HG03097 (cell line): ENCODE measurements around the gene PTPN13.
"Not testable (repeated sequence)": the region's sequence is repeated elsewhere in the genome, so short reads cannot be mapped to it uniquely, and the experiment has no call there.

ENCODE experiments used
- ATAC-seq: cut with Tn5 transposase; IDR thresholded peaks from one replicate; pipeline ENCODE4 v1.9.1; 2021; ENCODE audit not compliant: unreplicated experiment, low FRiP score

PTPN13 gene

DNA sequence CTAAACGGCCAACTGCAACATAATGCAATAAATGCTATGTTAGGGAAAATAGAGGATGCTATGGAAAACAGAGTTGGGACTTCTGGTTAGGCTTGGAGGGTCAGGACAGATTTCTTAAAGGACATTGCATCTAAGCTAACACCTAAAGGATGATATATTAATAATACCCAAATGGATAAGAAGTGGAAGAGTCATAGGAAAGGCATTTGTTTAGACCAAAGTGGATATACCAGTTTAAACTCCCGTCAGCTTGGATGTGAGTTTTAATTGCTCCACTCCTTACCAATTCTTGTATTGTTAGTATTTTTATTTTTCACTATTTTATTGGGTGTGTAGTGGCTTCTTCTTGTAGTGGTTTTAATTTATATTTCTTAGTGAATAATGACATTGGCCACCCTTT lies 93.9 kb downstream of the PTPN13 start:
- no peak for ATAC-seq

DNA sequence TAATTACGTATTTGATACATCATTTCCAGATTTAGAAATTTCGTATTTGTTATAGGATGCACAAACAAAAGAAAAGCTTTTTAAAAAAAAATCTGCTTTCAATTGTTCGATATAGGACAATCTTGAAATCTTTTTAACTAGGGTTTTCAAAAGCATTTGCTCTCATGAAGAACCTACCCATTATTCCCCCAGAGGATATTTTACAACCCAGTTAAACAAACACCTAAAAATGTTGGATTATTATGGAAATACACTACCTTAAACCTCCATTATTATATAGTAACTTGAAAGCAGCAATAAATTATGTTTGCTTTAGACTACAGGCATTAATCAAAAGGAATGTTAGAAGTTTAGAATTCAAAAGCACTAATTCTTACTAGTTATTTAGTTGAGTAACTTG lies 110.5 kb downstream of the PTPN13 start:
- ATAC-seq, result no peak

DNA sequence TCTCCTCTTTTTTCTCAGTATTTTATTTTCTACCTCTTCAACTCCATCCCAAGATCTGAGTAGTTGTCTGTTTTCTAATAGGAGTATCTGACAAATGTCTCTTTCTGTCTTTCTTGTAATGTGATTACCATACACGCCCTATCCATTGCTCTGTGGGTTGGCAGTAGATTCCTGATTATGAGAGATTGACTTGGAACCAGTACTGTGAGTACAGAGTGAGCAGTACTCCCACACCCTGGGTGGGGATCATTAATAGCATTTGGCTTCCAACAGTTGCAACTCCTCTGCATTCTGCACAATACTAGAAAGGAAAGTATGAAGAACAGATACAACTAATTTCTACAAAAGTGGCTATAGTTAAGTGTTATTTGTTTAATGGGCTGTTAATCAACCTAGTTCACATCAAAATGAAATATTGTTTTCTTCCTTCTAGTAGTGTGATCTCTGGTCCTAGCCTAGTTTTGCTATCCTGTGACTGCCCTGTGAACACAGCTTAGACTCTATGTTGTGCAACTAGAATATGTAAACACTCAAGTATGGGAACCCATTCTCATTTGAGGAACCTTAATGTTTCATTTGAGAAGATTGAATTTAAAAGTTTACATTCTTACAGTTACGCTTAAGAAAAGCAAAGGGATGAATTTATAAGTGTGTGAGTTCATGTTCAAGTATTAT lies 112.9 kb downstream of the PTPN13 start:
- no peak for ATAC-seq

DNA sequence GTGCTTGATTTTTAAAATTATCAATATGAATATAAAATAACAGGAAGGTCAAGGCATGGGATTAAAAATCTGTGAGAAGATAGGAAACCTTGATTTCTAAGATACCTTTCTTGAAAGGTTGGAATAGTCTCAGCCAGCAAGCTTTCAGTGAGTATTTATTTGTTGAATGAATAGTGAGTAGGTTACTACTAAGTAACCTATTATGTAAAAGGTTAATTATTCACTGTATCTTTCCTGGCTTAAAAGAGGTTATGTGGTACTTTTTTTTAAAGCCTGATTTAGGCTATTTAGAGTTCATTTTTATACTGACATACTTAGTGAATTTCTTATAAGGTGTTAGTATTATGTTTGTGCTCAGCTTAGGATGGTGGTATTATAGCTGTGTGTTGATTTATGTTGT lies 123.5 kb downstream of the PTPN13 start:
- peak; percentile 77 for ATAC-seq

DNA sequence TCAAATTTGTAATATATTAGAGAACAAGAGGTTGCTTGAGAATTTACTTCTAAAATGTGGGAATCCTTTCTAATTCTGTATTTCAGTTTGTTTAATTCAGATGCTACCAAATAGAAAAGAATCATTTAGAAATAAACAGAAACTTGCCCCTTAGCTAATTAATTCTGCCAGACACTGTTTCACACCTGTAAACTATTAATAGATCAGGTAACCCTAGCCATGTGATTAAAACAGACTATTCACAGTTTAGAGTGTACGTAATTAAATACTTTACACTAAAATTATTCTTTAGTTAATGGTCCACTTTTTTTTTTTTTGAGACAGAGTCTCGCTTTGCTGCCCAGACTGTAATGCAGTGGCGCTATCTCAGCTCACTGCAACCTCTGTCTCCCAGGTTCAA lies 124.0 kb downstream of the PTPN13 start:
- no peak for ATAC-seq

DNA sequence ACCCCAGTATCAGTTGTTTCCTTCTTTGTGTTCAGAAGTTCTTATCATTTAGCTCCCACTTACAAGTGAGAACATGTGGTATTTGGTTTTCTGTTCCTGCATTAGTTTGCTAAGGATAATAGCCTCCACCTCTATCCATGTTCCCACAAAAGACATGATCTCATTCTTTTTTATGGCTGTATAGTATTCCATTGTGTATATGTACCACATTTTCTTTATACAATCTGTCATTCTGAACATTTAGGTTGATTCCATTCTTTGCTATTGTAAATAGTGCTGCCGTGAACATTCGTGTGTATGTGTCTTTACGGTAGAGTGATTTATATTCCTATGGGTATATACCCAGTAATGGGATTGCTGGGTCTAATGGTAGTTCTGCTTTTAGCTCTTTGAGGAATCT lies 125.0 kb downstream of the PTPN13 start:
- ATAC-seq, result not testable (repeated sequence)

DNA sequence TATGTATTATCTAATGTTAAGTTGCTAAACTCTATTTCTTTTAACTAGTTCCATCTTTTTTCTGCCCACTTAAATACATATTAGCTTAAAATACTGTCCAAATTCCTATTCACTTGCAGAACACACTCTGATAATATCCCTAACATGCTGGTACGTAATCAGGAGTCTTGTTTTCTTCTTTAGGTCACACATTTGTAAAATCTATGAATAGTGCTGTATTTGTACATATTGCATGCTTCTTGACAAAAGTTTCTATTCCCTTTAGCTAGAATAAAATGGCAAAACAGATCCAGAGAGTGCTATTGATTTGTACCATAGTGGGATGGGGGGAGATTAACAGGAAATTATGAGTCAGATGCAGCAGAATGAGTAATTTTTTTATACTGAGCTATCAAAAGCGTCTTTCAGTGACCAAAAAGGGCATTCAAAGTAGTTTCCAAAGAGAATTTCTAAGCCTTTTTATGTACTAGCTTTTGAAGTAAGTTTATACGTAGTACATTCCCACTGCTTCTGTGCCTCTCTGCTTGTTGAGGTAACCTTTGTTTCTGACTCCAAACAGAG lies 126.5 kb downstream of the PTPN13 start:
- no peak for ATAC-seq

DNA sequence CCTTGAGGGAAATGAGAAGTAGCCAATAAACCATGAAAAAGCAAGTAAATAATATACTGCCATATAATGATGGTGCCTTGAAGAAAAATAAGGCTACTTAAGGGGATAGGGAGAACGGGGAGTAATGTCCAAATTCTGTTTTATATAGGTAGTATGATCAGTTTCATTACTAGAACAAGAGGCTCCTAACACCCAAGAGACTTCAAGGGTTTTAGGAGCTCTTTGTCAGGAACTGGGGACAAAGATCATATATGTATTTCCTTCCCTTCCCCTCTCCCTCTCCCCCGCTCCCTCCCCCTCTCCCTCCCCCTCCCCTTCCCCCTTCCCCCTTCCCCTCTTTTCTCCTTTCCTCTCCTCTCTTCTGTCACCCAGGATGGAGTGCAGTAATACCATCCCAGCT lies 127.3 kb downstream of the PTPN13 start:
- ATAC-seq, result no peak

DNA sequence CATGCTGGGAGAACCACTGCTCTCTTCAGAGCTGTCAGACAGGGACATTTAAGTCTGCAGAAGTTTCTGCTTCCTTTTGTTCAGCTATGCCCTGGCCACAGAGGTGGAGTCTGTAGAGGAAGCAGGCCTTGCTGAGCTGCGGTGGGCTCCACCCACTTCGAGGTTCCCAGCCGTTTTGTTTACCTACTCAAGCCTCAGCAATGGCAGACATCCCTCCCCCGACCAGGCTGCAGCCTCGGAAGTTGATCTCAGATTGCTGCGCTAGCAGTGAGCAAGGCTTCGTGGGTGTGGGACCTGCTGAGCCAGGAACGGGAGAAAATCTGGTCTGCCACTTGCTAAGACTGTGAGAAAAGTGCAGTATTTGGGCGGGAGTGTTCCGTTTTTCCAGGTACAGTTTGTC lies 136.2 kb downstream of the PTPN13 start:
- no peak for ATAC-seq

DNA sequence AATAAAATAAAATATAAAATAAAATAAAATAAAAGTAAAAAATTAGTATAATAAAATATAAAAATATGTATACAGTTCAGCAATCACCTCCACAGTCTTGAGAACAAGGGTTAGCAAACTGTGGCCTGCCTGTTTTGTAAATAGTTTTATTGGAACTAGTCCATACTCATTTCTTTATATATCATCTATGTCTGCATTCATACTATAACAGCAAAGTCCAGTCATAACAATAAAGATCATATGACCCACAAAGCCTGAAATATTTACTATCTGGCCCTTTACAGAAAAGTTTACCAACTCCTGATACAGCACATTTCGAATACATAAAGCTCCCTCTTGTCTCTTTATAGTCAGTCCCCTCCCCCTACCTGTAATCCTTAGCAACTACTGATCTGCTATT lies 143.1 kb downstream of the PTPN13 start:
- ATAC-seq, result no peak

DNA sequence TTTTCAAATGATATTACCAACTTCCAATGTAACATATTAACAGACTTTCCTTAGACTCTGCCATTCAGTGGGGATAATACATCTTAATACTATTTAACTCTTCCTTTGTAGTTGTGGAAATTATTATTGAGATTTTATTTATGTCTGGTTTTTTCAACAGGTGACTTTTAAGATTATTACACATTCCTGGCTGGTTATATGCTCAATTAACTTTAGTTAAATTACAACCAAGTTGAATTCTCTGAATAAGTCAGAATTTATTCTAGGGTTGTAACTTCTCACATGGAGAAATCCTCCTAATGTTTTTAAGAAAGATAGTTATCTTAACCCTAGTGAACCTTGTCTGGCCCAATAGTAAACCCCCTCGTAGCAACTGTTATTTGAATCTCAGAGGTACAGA lies 147.7 kb downstream of the PTPN13 start:
- ATAC-seq, result no peak

DNA sequence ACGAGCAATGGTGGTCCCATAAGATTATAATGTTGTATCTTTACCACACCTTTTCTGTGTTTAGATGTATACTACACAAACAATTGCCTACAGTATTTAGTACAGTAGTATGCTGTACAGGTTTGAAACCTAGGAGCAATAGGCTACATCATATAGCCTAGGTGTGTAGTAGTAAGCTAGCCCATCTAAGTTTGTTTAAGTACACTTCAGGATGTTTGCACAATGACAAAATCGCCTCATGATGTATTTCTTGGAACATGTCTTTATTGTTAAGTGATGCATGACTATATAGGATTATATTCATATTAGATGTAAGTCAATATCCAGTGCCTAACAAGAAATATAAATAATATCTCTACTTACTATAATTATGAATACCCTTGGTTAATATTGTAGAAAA lies 150.5 kb downstream of the PTPN13 start:
- ATAC-seq, result no peak

DNA sequence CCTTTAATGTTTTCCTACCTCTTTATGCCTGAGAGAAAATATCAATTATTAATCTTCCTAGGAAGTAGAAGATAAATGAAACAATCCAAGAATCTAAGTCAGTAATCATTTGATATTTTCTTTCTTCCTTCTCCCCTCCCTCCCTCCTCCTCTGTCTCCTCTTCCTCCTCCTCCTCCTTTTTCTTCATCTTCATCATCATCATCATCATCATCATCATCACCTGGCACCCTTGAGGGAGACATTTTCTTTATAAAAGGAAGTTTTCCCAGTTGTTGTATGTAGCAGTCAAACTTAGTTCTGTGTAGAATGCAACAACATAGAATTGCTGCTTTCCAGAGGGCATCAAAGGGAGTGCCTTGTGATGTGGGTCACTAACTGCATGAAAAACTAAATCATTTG lies 155.0 kb downstream of the PTPN13 start:
- ATAC-seq, result no peak

DNA sequence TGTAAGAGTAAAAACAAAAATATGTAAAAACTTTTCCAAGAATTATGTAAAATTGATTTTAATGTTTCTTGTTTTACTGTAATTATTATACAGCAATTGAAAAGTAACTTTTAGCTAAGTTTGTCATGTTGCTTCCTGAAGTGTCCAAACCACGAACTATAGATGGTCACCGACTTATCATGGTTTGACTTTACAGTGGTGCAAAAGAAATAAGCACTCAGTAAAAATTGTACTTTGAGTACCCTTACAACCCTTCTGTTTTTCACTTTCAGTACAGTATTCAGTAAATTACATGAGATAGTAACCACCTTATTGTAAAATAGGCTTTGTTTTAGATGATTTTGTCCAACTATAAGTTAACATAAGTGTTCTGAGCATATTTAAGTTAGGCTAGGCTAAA lies 161.3 kb downstream of the PTPN13 start:
- ATAC-seq, result no peak

DNA sequence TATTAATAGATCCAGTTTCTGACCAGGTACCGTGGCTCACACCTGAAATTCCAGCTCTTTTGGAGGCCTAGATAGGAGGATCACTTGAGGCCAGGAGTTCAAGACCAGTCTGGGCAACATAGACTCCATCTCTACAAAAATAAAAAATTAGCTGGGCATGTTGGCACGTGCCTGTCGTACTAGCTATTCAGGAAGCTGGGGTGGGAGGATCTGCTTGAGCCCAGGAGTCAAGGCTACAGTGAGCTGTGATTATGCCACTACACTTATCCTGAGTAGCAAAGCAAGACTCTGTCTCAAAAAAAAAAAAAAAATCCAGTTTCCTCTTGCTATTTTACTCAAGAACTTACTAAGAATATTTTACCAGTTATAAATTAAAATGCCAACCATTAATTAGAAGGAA lies 163.4 kb downstream of the PTPN13 start:
- ATAC-seq, result no peak

DNA sequence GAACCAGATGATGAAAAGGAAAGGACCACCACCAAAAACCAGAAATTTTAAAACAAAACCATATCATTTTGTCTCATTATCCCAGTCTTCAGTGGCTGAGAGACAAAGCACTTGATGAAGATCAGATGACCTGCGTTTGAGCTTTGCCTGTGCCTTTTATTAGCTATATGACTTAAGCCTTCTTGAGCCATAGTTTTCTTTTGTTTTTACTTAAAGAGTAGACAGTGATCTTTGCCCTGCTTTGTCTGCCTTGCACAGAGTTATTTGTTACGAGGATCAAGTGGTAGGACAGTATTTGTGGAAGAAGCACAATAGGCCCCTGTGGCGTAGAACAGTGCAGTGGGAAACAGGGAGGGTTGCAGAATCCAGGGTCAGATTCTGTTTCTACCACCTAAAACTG lies 165.2 kb downstream of the PTPN13 start:
- ATAC-seq, result no peak

DNA sequence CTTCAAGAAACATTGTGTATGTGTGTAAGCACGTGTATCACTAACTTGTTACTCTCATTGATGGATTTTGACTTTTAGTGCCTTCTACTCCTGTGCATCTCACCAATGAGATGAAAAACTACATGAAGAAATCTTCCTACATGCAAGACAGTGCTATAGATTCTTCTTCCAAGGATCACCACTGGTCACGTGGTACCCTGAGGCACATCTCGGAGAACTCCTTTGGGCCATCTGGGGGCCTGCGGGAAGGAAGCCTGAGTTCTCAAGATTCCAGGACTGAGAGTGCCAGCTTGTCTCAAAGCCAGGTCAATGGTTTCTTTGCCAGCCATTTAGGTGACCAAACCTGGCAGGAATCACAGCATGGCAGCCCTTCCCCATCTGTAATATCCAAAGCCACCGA lies 168.5 kb downstream of the PTPN13 start:
- ATAC-seq, result no peak

DNA sequence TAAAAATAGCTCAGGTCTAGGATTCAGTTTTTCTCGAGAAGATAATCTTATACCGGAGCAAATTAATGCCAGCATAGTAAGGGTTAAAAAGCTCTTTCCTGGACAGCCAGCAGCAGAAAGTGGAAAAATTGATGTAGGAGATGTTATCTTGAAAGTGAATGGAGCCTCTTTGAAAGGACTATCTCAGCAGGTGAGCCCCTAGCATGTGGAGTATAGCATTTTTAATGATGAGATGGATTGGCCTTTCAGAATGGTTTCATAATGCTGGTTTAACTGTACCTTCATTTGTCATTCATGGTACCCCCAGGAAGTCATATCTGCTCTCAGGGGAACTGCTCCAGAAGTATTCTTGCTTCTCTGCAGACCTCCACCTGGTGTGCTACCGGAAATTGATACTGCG lies 175.7 kb downstream of the PTPN13 start:
- ATAC-seq, result no peak

DNA sequence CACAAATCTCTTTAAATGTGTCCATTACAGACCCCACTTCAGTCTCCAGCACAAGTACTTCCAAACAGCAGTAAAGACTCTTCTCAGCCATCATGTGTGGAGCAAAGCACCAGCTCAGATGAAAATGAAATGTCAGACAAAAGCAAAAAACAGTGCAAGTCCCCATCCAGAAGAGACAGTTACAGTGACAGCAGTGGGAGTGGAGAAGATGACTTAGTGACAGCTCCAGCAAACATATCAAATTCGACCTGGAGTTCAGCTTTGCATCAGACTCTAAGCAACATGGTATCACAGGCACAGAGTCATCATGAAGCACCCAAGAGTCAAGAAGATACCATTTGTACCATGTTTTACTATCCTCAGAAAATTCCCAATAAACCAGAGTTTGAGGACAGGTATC lies 177.0 kb downstream of the PTPN13 start:
- no peak for ATAC-seq

DNA sequence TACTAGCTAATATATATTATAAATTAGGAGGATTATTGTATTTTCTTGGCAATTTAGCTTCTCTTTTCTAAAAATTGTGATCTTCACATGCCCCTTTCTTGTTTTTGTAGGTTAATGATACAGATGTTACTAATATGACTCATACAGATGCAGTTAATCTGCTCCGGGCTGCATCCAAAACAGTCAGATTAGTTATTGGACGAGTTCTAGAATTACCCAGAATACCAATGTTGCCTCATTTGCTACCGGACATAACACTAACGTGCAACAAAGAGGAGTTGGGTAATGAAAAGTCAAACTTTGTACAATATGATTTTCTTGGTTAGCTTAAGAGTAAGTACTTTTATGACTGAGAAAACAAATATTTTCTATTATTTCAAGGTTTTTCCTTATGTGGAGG lies 180.9 kb downstream of the PTPN13 start:
- no peak for ATAC-seq

DNA sequence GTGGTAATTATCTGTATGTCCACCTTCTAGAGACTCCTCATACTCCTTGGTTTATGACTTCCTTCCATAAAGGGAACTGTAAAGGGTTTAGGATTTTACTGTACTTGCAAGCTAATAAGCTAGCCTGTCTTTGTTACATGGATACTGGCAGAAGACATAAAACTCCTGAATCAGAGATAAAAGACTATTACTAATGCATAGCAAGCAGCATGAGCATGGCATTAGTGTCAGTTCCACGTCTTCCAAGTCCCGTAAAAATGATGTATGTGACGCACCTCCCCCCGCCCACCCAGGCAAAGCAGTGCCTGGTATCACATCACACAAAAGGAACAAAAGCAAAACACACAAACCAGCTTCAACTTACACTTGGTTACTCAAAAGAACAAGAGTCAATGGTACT lies 184.1 kb downstream of the PTPN13 start:
- ATAC-seq, result no peak

DNA sequence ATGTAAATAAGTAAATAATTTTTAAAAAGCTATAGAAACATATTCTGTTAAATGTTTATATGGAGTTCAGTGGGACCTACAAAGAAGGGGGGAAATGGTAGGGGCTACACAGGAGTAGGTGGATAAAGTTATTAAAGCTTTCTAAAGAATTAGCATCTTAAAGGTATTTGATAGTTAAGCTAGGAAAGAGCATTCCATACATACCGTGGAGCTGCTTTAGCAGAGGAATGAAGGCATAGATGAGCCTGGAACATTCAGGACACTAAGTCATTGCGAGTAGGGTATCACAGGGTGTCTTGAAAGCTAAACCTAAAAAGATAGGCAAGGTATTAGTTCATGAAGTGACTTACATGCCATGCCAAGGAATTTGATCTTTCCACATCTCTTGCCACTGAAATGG lies 194.7 kb downstream of the PTPN13 start:
- no peak for ATAC-seq

DNA sequence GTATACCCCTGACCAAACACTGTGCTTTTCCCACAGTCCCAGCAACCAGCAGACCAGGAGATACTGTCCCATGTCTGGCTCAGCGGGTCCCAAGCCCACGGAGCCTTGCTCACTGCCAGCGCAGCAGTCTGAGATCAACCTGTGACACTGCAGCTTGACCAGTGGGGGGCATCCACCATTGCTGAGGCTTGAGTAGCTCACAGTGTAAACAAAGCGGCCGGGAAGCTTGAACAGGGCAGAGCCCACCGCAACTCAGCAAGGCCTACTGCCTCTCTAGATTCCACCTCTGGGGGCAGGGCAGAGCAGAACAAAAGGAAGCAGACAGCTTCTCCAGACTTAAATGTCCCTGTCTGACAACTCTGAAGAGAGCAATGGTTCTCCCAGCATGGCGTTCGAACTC lies 197.0 kb downstream of the PTPN13 start:
- no peak for ATAC-seq
